Tibial artery (tissue), 4 donors: ENCODE measurements around the gene PFDN2.

Experiments used
- DNase-seq, 2 donors: peaks; one replicate each; pipeline ENCODE4 v3.0.0-alpha.2; 2019
- H3K27ac ChIP-seq, 2 donors: fragments of 200-600 bp; sonication (generic) in 1 of 2; 1 replicate in 1 of 2; 2 replicates in 1 of 2; pipeline ENCODE4 v1.5.1; 2018 to 2019; ENCODE audit warnings: mild to moderate bottlenecking in 1 of 2
- H3K27me3 ChIP-seq, 2 donors: fragments of 200-600 bp; sonication (generic) in 1 of 2; one replicate each; pipeline versions ENCODE4 v1.5.1 to v1.6.0; 2016 to 2019
- H3K36me3 ChIP-seq, 3 donors: fragments of 200-600 bp; sonication (generic) in 2 of 3; one replicate each; pipeline ENCODE4 v1.5.1; 2016 to 2019; ENCODE audit warnings: mild to moderate bottlenecking in 2 of 3
- H3K4me1 ChIP-seq, 4 donors: fragments of 200-600 bp; sonication (generic) in 2 of 4; 1 replicate in 3 of 4; 2 replicates in 1 of 4; pipeline ENCODE4 v1.5.1; 2016 to 2019
- H3K4me3 ChIP-seq, 2 donors: fragments of 200-600 bp; sonication (generic) in 1 of 2; 1 replicate in 1 of 2; 2 replicates in 1 of 2; pipeline ENCODE4 v1.5.1; 2018 to 2019; ENCODE audit warnings: mild to moderate bottlenecking in 2 of 2
- H3K9me3 ChIP-seq, 3 donors: fragments of 200-600 bp; sonication (generic) in 1 of 3; one replicate each; pipeline ENCODE4 v1.5.1; 2016 to 2019
- CTCF ChIP-seq, 2 experiments: fragments of 200-600 bp in 1 of 2; fragments of 450-650 bp in 1 of 2; IDR thresholded peaks; one replicate each; pipeline ENCODE4 v1.5.1; 2017 to 2019; ENCODE audit warnings: antibody characterized with exemption in 2 of 2, mild to moderate bottlenecking in 1 of 2, moderate library complexity in 1 of 2
- intact Hi-C: fragments of 100-400 bp; cut with DNase I; formaldehyde crosslinking; loops from one replicate; pipeline ENCODE4 v1.15.0; 2023; ENCODE audit warnings: low total_unique reads

The PFDN2 gene

DNA sequence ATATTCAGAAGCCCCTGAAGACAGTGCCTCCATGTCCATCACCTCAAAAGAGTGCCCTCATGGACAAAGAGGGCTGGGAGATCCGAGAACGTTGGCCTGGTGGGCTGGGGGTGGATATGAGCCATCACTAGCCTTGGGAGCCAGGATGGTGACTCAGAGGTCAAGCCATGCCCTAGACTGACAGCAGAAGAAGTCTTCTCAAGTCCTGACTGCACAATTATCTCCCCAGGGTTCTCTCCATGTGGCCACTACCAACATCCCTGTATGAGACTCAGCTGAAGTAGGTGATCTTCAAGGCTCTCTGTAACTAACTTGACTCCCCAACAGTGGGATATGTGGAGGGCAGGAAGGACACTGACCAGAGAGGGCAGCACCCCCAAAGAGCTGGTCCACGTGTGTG, 64.9 kb downstream of the PFDN2 start:
- Histone ChIP-seq H3K36me3 (no peaks in the 10 kb centered on the region), H3K4me3 (no peak overlapping the region), H3K4me1 (no peaks in the 10 kb centered on the region), H3K9me3 (no peaks in the 10 kb centered on the region), H3K27ac (no peak overlapping the region), H3K27me3 (peaks cover 0 to 22% of the 10 kb centered on the region in 2 donors)
- no peak for DNase-seq
- intact Hi-C loops, result no loop called here
- no peak for TF ChIP-seq CTCF (IDR thresholded peaks at IDR 0.05)

- TF ChIP-seq CTCF (IDR thresholded peaks at IDR 0.05), result no peak
- intact Hi-C loops, result no loop called here
- Histone ChIP-seq H3K4me1 (peaks cover 0 to 4% (median 0%) of the 10 kb centered on the region in 4 donors), H3K4me3 (no peak overlapping the region), H3K9me3 (no peaks in the 10 kb centered on the region), H3K27ac (no peak overlapping the region), H3K36me3 (no peaks in the 10 kb centered on the region), H3K27me3 (peaks cover 0 to 7% of the 10 kb centered on the region in 2 donors)
- DNase-seq, result no peak
Observed at GRCh38 chr1:161051219-161051618, 66.6 kb downstream of the PFDN2 start.
